Measurements from ENCODE around the gene NAV2. TPM values are rescaled to one million over a fixed set of nuclear protein-coding genes. Genes with fewer than 3 reads are reported as not detected.
A peak's percentile ranks its signal among the peaks of the same experiment; 100 is the strongest.
"Not testable (repeated sequence)": the region's sequence is repeated elsewhere in the genome, so short reads cannot be mapped to it uniquely, and the experiment has no call there.

The NAV2 gene
- total and polyA plus RNA-seq, 11 donors = 7.6 to 46.5 (median 20.2) TPM

DNA sequence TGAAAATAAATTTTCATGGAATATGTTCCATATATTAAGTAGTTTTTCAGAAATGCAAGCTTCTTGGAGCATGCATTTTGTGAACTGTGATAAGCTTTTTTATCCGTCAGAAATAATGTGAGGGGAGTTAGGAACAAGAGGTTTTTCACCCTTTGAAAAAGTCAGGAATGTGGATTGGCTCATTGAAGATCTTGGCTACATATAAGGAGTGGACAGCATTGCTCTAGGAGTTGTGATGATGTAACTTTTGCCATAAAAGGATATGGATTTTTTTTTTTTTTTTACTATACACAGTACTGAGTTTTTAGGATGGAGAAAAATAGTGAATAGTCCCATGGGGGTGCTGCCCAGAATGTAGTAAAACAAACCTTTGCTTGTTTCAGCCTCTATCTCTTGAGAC is 180.2 kb downstream of the NAV2 start:
- intact Hi-C loops (cut with DNase I) = no loop called here
- Histone ChIP-seq H3K27me3 (no peaks in the 10 kb centered on the region), H3K27ac (no peak overlapping the region), H3K4me1 (peaks cover 0 to 23% (median 7%) of the 10 kb centered on the region in 12 donors), H3K36me3 (peaks cover 0 to 28% (median 0%) of the 10 kb centered on the region in 9 donors), H3K4me3 (no peak overlapping the region), H3K9me3 (no peaks in the 10 kb centered on the region)
- TF ChIP-seq POLR2A (IDR thresholded peaks at IDR 0.05) = no peak
- TF ChIP-seq, protein P1, sequence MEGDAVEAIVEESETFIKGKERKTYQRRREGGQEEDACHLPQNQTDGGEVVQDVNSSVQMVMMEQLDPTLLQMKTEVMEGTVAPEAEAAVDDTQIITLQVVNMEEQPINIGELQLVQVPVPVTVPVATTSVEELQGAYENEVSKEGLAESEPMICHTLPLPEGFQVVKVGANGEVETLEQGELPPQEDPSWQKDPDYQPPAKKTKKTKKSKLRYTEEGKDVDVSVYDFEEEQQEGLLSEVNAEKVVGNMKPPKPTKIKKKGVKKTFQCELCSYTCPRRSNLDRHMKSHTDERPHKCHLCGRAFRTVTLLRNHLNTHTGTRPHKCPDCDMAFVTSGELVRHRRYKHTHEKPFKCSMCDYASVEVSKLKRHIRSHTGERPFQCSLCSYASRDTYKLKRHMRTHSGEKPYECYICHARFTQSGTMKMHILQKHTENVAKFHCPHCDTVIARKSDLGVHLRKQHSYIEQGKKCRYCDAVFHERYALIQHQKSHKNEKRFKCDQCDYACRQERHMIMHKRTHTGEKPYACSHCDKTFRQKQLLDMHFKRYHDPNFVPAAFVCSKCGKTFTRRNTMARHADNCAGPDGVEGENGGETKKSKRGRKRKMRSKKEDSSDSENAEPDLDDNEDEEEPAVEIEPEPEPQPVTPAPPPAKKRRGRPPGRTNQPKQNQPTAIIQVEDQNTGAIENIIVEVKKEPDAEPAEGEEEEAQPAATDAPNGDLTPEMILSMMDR (IDR thresholded peaks at IDR 0.05) = no peak
- ATAC-seq = no peak
- DNase-seq = no peak
- WGBS, 4 donors = 85 to 91% (median 86%) methylated on average over 1 of the region's 1 CpG

DNA sequence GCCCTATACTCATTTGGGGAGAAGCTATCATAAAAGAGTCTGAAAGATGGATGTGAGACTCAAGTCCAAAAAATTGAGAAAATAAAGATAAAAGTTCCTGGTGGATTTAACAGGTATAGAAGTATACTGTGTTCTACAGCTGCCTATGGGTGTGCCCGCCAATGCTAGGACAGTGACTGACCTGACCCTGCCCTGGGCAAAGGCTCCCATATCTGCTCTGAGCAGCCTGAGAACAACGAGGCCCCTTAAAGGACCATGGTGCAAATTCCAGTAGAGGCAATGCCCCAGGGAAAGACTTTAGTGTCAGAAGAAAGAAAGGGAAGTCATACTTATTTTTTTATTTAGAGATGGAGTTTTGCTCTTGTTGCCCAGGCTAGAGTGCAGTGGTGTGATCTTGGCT is 181.8 kb downstream of the NAV2 start:
- ATAC-seq (peak in 1 of 4 donors; percentile 53), DNase-seq (no peak)
- Histone ChIP-seq H3K27ac (no peak overlapping the region), H3K36me3 (peaks cover 0 to 32% (median 0%) of the 10 kb centered on the region in 9 donors), H3K4me3 (no peak overlapping the region), H3K9me3 (no peaks in the 10 kb centered on the region), H3K4me1 (peaks cover 0 to 23% (median 7%) of the 10 kb centered on the region in 12 donors), H3K27me3 (no peaks in the 10 kb centered on the region)
- TF ChIP-seq POLR2A (IDR thresholded peaks at IDR 0.05) = no peak
- TF ChIP-seq, protein P1 (IDR thresholded peaks at IDR 0.05) = no peak
- WGBS, 4 donors = 71 to 82% (median 79%) methylated on average over 2 of the region's 2 CpGs
- intact Hi-C loops (cut with DNase I) = no loop called here

DNA sequence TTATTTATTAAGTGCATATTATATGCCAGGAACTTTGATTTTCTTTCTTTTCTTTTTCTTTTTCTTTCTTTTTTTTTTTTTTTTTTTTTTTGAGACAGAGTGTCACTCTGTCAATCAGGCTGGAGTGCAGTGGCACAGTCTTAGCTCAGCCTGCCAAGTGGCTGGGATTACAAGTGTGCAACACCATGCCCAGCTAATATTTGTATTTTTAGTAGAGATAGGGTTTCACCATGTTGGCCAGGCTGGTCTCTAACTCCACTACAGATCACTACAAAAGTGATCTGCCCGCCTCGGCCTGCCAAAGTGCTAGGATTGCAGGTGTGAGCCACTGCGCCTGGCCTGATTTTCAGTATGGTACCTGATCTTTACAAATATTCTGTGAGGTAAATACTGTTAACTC is 182.4 kb downstream of the NAV2 start:
- ATAC-seq = peak; percentile 61 to 91 (median 83)
- WGBS, 4 donors = 48 to 67% (median 56%) methylated on average over 3 of the region's 3 CpGs
- Histone ChIP-seq H3K4me1 (peaks cover 0 to 23% (median 5%) of the 10 kb centered on the region in 12 donors), H3K36me3 (peaks cover 0 to 32% (median 0%) of the 10 kb centered on the region in 9 donors), H3K27ac (peak overlapping the region in 1 of 12 donors; percentile 31)
- H3K9me3 ChIP-seq, H3K4me3 ChIP-seq, H3K27me3 ChIP-seq: not testable (repeated sequence)
- peak in 2 of 5 donors; percentile 33 to 50 for DNase-seq
- intact Hi-C loops (cut with DNase I) = loop anchor here in 1 of 10 donors (5.0 kb wide), 1 partner anchor 143 kb away; no protein-coding TSS in a partner anchor

DNA sequence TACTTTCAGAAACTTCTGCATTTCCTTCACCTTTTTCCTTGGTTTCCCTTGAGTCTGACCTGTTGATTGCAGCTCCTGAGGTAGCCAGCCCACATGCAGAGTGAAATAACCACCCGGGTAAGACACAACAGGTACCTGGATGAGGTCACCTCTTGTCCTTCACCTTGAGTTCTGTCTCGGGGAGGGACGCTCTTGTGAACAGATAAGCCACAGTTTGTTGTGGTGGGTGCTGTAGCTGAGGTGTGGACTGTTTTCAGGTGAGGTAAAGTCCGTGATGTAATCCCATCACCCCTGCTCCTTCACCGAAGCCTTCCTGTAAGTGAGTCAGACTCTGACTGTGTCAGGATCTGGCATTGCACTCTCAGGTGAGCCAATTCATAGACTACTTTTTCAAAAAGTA is 183.1 kb downstream of the NAV2 start:
- TF ChIP-seq, protein P1 (IDR thresholded peaks at IDR 0.05) = no peak
- TF ChIP-seq POLR2A (IDR thresholded peaks at IDR 0.05) = no peak
- ATAC-seq (no peak), DNase-seq (no peak)
- H3K27ac ChIP-seq = no peak overlapping the region
- WGBS, 4 donors = 80 to 89% (median 82%) methylated on average over 5 of the region's 5 CpGs
- H3K36me3 ChIP-seq = peaks cover 0 to 32% (median 0%) of the 10 kb centered on the region in 9 donors
- H3K4me3 ChIP-seq = no peak overlapping the region
- intact Hi-C loops (cut with DNase I) = loop anchor here in 1 of 10 donors (5.0 kb wide), 1 partner anchor 143 kb away; no protein-coding TSS in a partner anchor
- no peaks in the 10 kb centered on the region for H3K27me3 ChIP-seq
- H3K4me1 ChIP-seq = peaks cover 0 to 17% (median 2%) of the 10 kb centered on the region in 12 donors
- no peaks in the 10 kb centered on the region for H3K9me3 ChIP-seq
